Measurements from ENCODE around the gene C17orf113.

The C17orf113 gene

DNA sequence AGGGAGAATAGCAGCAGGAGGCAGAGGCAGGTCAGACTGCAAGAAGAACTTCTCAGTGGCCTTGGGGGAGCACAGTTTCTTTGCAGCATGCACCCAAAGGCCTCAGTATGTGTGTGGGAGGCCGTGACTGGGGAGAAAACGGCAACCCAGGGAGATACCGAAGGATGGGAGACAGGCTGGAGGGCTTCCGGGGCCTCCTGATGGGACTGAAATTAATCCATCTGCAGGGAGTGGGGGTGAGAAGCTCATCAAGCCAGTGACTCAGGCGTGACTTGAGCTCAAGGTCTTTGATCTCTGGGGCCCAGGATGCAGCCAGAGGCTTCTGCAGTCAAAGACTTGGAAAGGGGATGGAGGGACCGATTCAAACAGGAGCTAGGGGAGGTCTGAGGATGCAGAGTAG lies 5.1 kb upstream of the C17orf113 start:
- TF ChIP-seq, protein P1, sequence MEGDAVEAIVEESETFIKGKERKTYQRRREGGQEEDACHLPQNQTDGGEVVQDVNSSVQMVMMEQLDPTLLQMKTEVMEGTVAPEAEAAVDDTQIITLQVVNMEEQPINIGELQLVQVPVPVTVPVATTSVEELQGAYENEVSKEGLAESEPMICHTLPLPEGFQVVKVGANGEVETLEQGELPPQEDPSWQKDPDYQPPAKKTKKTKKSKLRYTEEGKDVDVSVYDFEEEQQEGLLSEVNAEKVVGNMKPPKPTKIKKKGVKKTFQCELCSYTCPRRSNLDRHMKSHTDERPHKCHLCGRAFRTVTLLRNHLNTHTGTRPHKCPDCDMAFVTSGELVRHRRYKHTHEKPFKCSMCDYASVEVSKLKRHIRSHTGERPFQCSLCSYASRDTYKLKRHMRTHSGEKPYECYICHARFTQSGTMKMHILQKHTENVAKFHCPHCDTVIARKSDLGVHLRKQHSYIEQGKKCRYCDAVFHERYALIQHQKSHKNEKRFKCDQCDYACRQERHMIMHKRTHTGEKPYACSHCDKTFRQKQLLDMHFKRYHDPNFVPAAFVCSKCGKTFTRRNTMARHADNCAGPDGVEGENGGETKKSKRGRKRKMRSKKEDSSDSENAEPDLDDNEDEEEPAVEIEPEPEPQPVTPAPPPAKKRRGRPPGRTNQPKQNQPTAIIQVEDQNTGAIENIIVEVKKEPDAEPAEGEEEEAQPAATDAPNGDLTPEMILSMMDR (IDR thresholded peaks at IDR 0.05; ENCODE audit: low read length): no peak
- TF ChIP-seq EZH2 (IDR thresholded peaks at IDR 0.05; ENCODE audit: borderline replicate concordance, low read length): no peak
- H3K27ac ChIP-seq (ENCODE audit: low read depth, low read length, poor library complexity, severe bottlenecking): no peak overlapping the region
- no peak overlapping the region for H3K4me2 ChIP-seq (ENCODE audit: low read length)

DNA sequence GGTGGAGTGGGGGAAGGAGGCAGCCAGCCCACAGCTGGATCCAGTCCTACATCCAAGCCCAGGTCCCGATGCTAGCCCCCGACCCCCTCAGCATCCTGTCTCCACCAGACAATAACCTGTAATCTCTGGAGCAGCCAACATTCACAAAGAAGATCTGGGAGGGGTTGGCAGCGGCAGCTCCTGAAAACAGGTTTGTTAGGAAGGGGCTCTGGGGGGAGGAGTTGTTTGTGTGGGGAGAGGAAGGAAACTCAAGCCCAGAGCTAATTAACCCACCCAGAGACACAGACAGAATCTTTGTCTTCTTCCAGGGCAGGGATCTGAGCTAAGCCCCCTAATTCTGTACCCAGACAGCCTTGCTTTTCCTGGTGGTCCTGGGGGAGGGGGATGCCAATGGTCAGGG lies 4.6 kb upstream of the C17orf113 start:
- H3K4me2 ChIP-seq (ENCODE audit: low read length): no peak overlapping the region
- no peaks in the 10 kb centered on the region for H3K79me2 ChIP-seq (ENCODE audit: insufficient read depth, low read length)
- H3K9ac ChIP-seq (ENCODE audit: low read length): no peak overlapping the region
- H3K9me3 ChIP-seq (ENCODE audit: low read length): no peaks in the 10 kb centered on the region
- no peak overlapping the region for H3K4me3 ChIP-seq (ENCODE audit: low read depth, low read length, poor library complexity, severe bottlenecking)
- H3K36me3 ChIP-seq (ENCODE audit: insufficient read depth, low read length): no peaks in the 10 kb centered on the region; the same call in 1 of the 2 replicates
- no peak overlapping the region for H3K27ac ChIP-seq (ENCODE audit: low read depth, low read length, poor library complexity, severe bottlenecking)
- no peak overlapping the region for H2AFZ ChIP-seq (ENCODE audit: low read length)
- TF ChIP-seq, protein P1 (IDR thresholded peaks at IDR 0.05; ENCODE audit: low read length): no peak
- no peak for TF ChIP-seq EZH2 (IDR thresholded peaks at IDR 0.05; ENCODE audit: borderline replicate concordance, low read length)
- H3F3A ChIP-seq (ENCODE audit: insufficient read depth, low read length): no peaks in the 10 kb centered on the region
- H3K27me3 ChIP-seq (ENCODE audit: insufficient read depth, low read length): peaks cover 27% of the 10 kb centered on the region
- no peaks in the 10 kb centered on the region for H3K9me2 ChIP-seq (ENCODE audit: low read depth, low read length)
- H4K20me1 ChIP-seq (ENCODE audit: insufficient read depth, low read length): no peaks in the 10 kb centered on the region
- H3K4me1 ChIP-seq (ENCODE audit: insufficient read depth, low read length, severe bottlenecking): peaks cover 2% of the 10 kb centered on the region

More for the DNA sequence above, 5.1 kb upstream of the C17orf113 start:
- Histone ChIP-seq H3K9ac (ENCODE audit: low read length) (no peak overlapping the region), H4K20me1 (ENCODE audit: insufficient read depth, low read length) (no peaks in the 10 kb centered on the region), H3K27me3 (ENCODE audit: insufficient read depth, low read length) (peaks cover 27% of the 10 kb centered on the region), H3K9me2 (ENCODE audit: low read depth, low read length) (no peaks in the 10 kb centered on the region), H3F3A (ENCODE audit: insufficient read depth, low read length) (no peaks in the 10 kb centered on the region), H3K79me2 (ENCODE audit: insufficient read depth, low read length) (no peaks in the 10 kb centered on the region), H3K36me3 (ENCODE audit: insufficient read depth, low read length) (no peaks in the 10 kb centered on the region; the same call in 1 of the 2 replicates), H2AFZ (ENCODE audit: low read length) (no peak overlapping the region), H3K4me3 (ENCODE audit: low read depth, low read length, poor library complexity, severe bottlenecking) (no peak overlapping the region), H3K4me1 (ENCODE audit: insufficient read depth, low read length, severe bottlenecking) (no peaks in the 10 kb centered on the region), H3K9me3 (ENCODE audit: low read length) (no peaks in the 10 kb centered on the region)

DNA sequence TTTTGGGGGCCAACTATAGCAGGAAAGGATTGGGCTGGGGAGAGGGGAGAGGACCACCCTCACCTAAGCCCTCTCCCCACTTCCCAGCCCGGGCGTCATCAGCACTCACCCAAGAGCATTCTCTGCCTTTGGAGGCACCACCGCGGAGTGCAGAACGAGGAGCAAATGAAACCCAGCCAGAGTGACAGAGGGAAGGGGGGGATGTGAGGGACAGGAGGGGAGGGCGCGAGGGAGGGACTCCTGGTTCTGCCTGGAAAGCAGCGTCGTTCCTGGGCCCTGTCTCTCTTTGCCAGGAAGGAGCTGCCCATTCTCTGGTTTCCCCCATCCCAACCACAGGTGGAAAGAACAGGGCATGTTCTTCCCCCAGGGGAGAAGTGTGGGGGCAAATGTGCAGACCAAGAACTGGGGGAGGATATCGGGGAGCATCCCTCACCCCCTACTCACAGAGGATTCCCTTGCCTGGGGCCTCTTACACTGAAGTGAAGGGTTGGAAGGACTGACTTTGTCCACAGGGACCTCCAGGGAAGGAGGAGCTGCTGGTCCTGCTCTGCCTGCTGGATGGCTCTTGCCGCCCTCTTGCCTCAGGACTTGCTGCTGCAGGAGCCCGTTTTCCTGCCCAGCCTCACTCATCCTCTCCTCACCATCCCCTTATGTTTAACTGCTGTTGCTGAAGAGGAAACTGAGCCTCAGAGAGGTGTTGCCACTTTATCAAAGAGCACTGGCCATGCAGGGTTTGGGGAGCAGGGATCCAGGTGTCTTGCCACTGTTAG lies 3.5 kb upstream of the C17orf113 start:
- Histone ChIP-seq H3K9me3 (ENCODE audit: low read length) (no peaks in the 10 kb centered on the region), H3F3A (ENCODE audit: insufficient read depth, low read length) (no peaks in the 10 kb centered on the region), H3K36me3 (ENCODE audit: insufficient read depth, low read length) (no peaks in the 10 kb centered on the region; the same call in 1 of the 2 replicates), H3K4me1 (ENCODE audit: insufficient read depth, low read length, severe bottlenecking) (peaks cover 5% of the 10 kb centered on the region), H3K79me2 (ENCODE audit: insufficient read depth, low read length) (no peaks in the 10 kb centered on the region), H3K4me2 (ENCODE audit: low read length) (no peak overlapping the region), H3K9me2 (ENCODE audit: low read depth, low read length) (no peaks in the 10 kb centered on the region), H3K27ac (ENCODE audit: low read depth, low read length, poor library complexity, severe bottlenecking) (no peak overlapping the region), H2AFZ (ENCODE audit: low read length) (no peak overlapping the region), H3K4me3 (ENCODE audit: low read depth, low read length, poor library complexity, severe bottlenecking) (no peak overlapping the region), H3K9ac (ENCODE audit: low read length) (no peak overlapping the region), H4K20me1 (ENCODE audit: insufficient read depth, low read length) (no peaks in the 10 kb centered on the region), H3K27me3 (ENCODE audit: insufficient read depth, low read length) (peaks cover 31% of the 10 kb centered on the region)
- TF ChIP-seq, protein P1 (IDR thresholded peaks at IDR 0.05; ENCODE audit: low read length): no peak
- no peak for TF ChIP-seq EZH2 (IDR thresholded peaks at IDR 0.05; ENCODE audit: borderline replicate concordance, low read length)
